Measurements from ENCODE around the gene MARF1.

GRCh38 chr16:15599303-15600070 lies 43.5 kb downstream of the MARF1 start:
- TF ChIP-seq SUZ12 (IDR thresholded peaks at IDR 0.05; ENCODE audit: extremely low read depth, insufficient read depth, insufficient read length) (no peak), YY1 (IDR thresholded peaks at IDR 0.05; ENCODE audit: insufficient read depth, insufficient read length) (no peak), ZNF274 (IDR thresholded peaks at IDR 0.05; ENCODE audit: low read depth, low read length) (no peak)

Data from NT2/D1 (cell line).